Endothelial cell of umbilical vein (primary cell): ENCODE measurements around the gene FUT4. TPM values are rescaled to one million over a fixed set of nuclear protein-coding genes. Genes with fewer than 3 reads are reported as not detected.

Experiments used
- BruUV-seq: library from RNA; stranded (reverse); fragments of 400-500 nt; replicated peaks from 2 replicates; lab custom pipeline; 2021; lab: Mats Ljungman, UMichigan
- CTCF ChIA-PET: fragments of 300-600, 350-600 bp; sonication (Branson Sonifier 250); formaldehyde crosslinking; loops from one replicate; lab custom pipeline; 2021; ENCODE audit warnings: antibody characterized with exemption, inconsistent platforms; lab: Charles Lee
- POLR2A ChIA-PET: fragments of 300-600, 350-600 bp; sonication (Branson Sonifier 250); formaldehyde crosslinking; loops from one replicate; lab custom pipeline; 2021; ENCODE audit warnings: antibody characterized with exemption, inconsistent platforms; lab: Charles Lee
- DNase-seq: peaks from one replicate; pipeline ENCODE4 v3.0.0-alpha.2; 2011; ENCODE audit warnings: low read depth, low spot score
- FAIRE-seq: peaks from 2 replicates; lab custom pipeline; 2011; peaks lifted over from hg19 to GRCh38; lab: Jason Lieb, UNC
- H2AFZ ChIP-seq: 2 replicates; pipeline ENCODE4 v1.6.0; 2012; ENCODE audit warnings: low read depth, low read length, control low read depth, inconsistent platforms
- H3K27ac ChIP-seq: 2 replicates; pipeline ENCODE4 v1.5.1; 2011; ENCODE audit warnings: low read depth, mild to moderate bottlenecking, control low read depth, low read length, moderate library complexity; ENCODE audit not compliant: insufficient read depth
- H3K27me3 ChIP-seq, 2 experiments: 2 replicates each; pipeline versions ENCODE4 v1.6.0 to v1.6.1; 2011; ENCODE audit warnings: low read length in 2 of 2, mixed read lengths in 1 of 2; ENCODE audit not compliant: control insufficient read depth in 2 of 2, insufficient read depth in 2 of 2
- H3K36me3 ChIP-seq, 2 experiments: 2 replicates in 1 of 2; 3 replicates in 1 of 2; pipeline ENCODE4 v1.5.1; 2011; ENCODE audit warnings: low read length in 2 of 2, mild to moderate bottlenecking in 1 of 2, moderate library complexity in 1 of 2; ENCODE audit not compliant: control insufficient read depth in 2 of 2, insufficient read depth in 2 of 2; ENCODE audit errors: extremely low read depth in 1 of 2
- H3K4me1 ChIP-seq: 3 replicates; pipeline ENCODE4 v1.5.1; 2011; ENCODE audit warnings: mild to moderate bottlenecking, low read length; ENCODE audit not compliant: control insufficient read depth, insufficient read depth; ENCODE audit errors: extremely low read depth
- H3K4me2 ChIP-seq: 2 replicates; pipeline ENCODE4 v1.6.1; 2011; ENCODE audit warnings: low read length, control low read depth, mixed read lengths; ENCODE audit not compliant: insufficient read depth
- H3K4me3 ChIP-seq, 3 experiments: fragments of 200-600 bp in 1 of 3; sonication (generic), shearing (Covaris generic) in 1 of 3; replicated peaks in 1 of 3; 2 replicates each; pipeline ENCODE4 v1.5.1; 2011 to 2016; ENCODE audit warnings: control low read depth in 3 of 3, low read length in 3 of 3, mild to moderate bottlenecking in 2 of 3, inconsistent platforms in 1 of 3, low read depth in 1 of 3, moderate library complexity in 1 of 3; ENCODE audit not compliant: insufficient read depth in 1 of 3
- H3K79me2 ChIP-seq: 2 replicates; pipeline ENCODE4 v1.6.0; 2012; ENCODE audit warnings: low read length, inconsistent platforms; ENCODE audit not compliant: control insufficient read depth, insufficient read depth
- H3K9ac ChIP-seq: replicated peaks from 2 replicates; pipeline ENCODE3; 2011; ENCODE audit warnings: low read length, control low read depth; ENCODE audit not compliant: insufficient read depth; ENCODE audit errors: extremely low read depth
- H3K9me1 ChIP-seq: replicated peaks from 3 replicates; pipeline ENCODE4 v1.6.0; 2011; ENCODE audit warnings: mild to moderate bottlenecking, low read length; ENCODE audit not compliant: control insufficient read depth, insufficient read depth; ENCODE audit errors: extremely low read depth
- H3K9me3 ChIP-seq: replicated peaks from 2 replicates; pipeline ENCODE4 v1.5.1; 2012; ENCODE audit warnings: low read length, inconsistent platforms; ENCODE audit not compliant: control insufficient read depth, insufficient read depth
- H4K20me1 ChIP-seq: replicated peaks from 2 replicates; pipeline ENCODE3; 2011; ENCODE audit warnings: mild to moderate bottlenecking, low read length; ENCODE audit not compliant: control insufficient read depth, insufficient read depth; ENCODE audit errors: extremely low read depth
- EZH2 ChIP-seq: IDR thresholded peaks from 2 replicates; pipeline ENCODE4 v1.6.1; 2012; ENCODE audit warnings: borderline replicate concordance, low read depth, mild to moderate bottlenecking, moderate library complexity, low read length, inconsistent platforms; ENCODE audit not compliant: severe bottlenecking
- GATA2 ChIP-seq: IDR thresholded peaks from 2 replicates; pipeline ENCODE4 v1.7.0; 2011; ENCODE audit warnings: low read depth, mild to moderate bottlenecking, moderate library complexity, mixed read lengths, low read length; ENCODE audit not compliant: insufficient read length, insufficient read depth
- dilution Hi-C: fragments of 300-500 bp; cut with MboI; formaldehyde crosslinking; loops from one replicate; pipeline ENCODE4 v1.15.0; 2019; ENCODE audit warnings: low sequenced_read_pairs; ENCODE audit not compliant: extremely low pct_ligation_motif_present
- intact Hi-C: fragments of 100-400 bp; cut with micrococcal nuclease; formaldehyde crosslinking; loops from one replicate; pipeline ENCODE4 v1.10.0; 2022
- polyA plus RNA-seq, 4 experiments: library from polyadenylated mRNA; depleted of rRNA in 3 of 4; stranded (reverse) in 3 of 4; unstranded in 1 of 4; fragments of >200 nt; gene quantifications; 2 replicates each; pipeline versions ENCODE4 v1.2.1 to v1.2.3, GENCODE V29; 2011 to 2012; ENCODE audit warnings: missing spikeins in 1 of 4
- total RNA-seq: library from RNA; stranded (reverse); gene quantifications from 2 replicates; pipeline ENCODE4 v1.2.3, GENCODE V29; 2021
- TF ChIP-seq, protein P1 (sequence below), 2 donors: IDR thresholded peaks; 1 replicate in 1 of 2; 2 replicates in 1 of 2; pipeline ENCODE4 v1.5.1; 2011; ENCODE audit warnings: low read length in 2 of 2, mild to moderate bottlenecking in 2 of 2, moderate library complexity in 2 of 2, control low read depth in 1 of 2, inconsistent platforms in 1 of 2, low read depth in 1 of 2; ENCODE audit not compliant: insufficient read depth in 1 of 2; ENCODE audit errors: extremely low read depth in 1 of 2
- TF ChIP-seq, protein P2 (sequence below): IDR thresholded peaks from 2 replicates; pipeline ENCODE4 v1.6.1; 2011; ENCODE audit not compliant: insufficient read depth, insufficient read length

Gene FUT4
- total and polyA plus RNA-seq, 2 donors (not counting 3 experiments of a cell fraction or from before 2014, with no cell fraction given), result 2.4 to 5.3 TPM

DNA sequence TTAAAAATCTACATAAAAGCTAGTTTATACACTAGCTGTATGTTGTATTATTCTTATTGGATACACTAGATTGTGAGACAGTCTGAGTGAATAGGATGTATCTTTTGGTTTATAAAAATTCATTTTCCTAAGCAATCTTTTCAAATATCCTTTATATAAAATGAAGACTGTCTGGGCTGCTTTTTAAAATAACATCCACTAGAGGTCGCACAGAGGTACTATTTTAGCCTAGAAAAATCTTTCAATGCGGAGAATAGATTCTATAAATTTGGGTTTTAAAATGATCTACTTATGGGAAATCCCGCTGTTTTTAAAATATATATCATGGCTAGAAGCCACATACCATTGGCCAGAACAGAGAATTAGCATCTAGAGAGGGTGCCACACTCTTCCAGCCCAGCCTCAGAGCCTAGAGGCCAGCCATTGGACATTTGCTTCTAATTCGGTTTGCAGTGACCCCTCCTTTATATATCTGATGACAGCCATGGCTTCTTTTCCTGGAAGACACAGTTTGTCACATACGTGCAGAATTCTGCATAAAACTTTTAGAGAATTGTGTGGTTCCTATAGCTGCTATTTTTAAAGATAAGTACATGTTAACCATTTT lies 24.1 kb upstream of the FUT4 start:
- no peak for FAIRE-seq
- BruUV-seq, result no TSS peak
- Histone ChIP-seq H3K9me3 (no peaks in the 10 kb centered on the region), H3K36me3 (no peaks in the 10 kb centered on the region), H3K9me1 (no peaks in the 10 kb centered on the region), H3K9ac (no peak overlapping the region), H2AFZ (peak overlapping the region; percentile 63), H3K4me2 (no peak overlapping the region), H3K4me3 (no peak overlapping the region), H3K27ac (no peak overlapping the region), H4K20me1 (no peaks in the 10 kb centered on the region), H3K27me3 (peaks cover 12 to 13% of the 10 kb centered on the region in 2 experiments), H3K4me1 (no peaks in the 10 kb centered on the region), H3K79me2 (no peaks in the 10 kb centered on the region)
- intact Hi-C loops (loop anchor here (1.0 to 5.0 kb wide), 4 partner anchors 44 to 1908 kb away; no protein-coding TSS in a partner anchor), dilution Hi-C loops (no loop called here)
- ChIA-PET CTCF (interaction anchor here (0.8 to 6.3 kb wide), 12 partner anchors 12 to 624 kb away, joined by 3 to 52 read pairs (median 4); no protein-coding TSS in a partner anchor), POLR2A (no interaction called here)
- TF ChIP-seq, protein P1, sequence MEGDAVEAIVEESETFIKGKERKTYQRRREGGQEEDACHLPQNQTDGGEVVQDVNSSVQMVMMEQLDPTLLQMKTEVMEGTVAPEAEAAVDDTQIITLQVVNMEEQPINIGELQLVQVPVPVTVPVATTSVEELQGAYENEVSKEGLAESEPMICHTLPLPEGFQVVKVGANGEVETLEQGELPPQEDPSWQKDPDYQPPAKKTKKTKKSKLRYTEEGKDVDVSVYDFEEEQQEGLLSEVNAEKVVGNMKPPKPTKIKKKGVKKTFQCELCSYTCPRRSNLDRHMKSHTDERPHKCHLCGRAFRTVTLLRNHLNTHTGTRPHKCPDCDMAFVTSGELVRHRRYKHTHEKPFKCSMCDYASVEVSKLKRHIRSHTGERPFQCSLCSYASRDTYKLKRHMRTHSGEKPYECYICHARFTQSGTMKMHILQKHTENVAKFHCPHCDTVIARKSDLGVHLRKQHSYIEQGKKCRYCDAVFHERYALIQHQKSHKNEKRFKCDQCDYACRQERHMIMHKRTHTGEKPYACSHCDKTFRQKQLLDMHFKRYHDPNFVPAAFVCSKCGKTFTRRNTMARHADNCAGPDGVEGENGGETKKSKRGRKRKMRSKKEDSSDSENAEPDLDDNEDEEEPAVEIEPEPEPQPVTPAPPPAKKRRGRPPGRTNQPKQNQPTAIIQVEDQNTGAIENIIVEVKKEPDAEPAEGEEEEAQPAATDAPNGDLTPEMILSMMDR (IDR thresholded peaks at IDR 0.05; ENCODE audit: extremely low read depth in 1 of 2, insufficient read depth in 1 of 2, low read depth in 1 of 2, low read length in 2 of 2), result peak; percentile 30 to 40
- TF ChIP-seq GATA2, result no peak
- peak; percentile 38 for DNase-seq

DNA sequence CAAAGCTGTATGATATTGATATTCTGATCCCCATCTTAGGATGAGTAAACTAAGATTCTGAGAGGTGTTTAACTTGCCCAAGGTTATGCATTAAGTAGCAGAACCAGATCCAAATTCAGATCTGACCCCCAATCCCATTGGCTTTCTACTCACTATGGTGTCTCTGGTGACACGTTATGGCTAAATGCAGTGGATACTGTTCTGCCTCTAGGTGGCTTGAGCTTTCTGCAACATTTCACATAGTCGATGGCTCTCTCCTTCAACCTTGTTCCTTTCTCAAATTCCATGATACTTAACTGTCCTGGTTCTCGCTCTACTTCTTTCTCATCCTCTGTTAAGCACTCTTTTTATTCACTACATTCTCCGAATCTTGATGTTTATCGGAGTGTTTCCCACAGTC lies 22.0 kb upstream of the FUT4 start:
- Histone ChIP-seq H3K79me2 (no peaks in the 10 kb centered on the region), H3K9me3 (no peaks in the 10 kb centered on the region), H4K20me1 (no peaks in the 10 kb centered on the region), H3K9ac (no peak overlapping the region), H3K27ac (no peak overlapping the region), H3K4me2 (no peak overlapping the region), H3K36me3 (no peaks in the 10 kb centered on the region), H3K27me3 (peaks cover 1 to 7% of the 10 kb centered on the region in 2 experiments), H3K4me1 (no peaks in the 10 kb centered on the region), H3K9me1 (no peaks in the 10 kb centered on the region), H3K4me3 (no peak overlapping the region), H2AFZ (no peak overlapping the region)
- intact Hi-C loops (loop anchor here (1.0 to 5.0 kb wide), 2 partner anchors 376 to 1906 kb away; no protein-coding TSS in a partner anchor), dilution Hi-C loops (no loop called here)
- no TSS peak for BruUV-seq
- CTCF ChIA-PET, result interaction anchor here (0.7 to 2.1 kb wide), 18 partner anchors 9 to 1904 kb away, joined by 3 to 22 read pairs (median 4); partner anchors contain the start of genes C11orf97 and FUT4
- DNase-seq (no peak), FAIRE-seq (no peak)
- POLR2A ChIA-PET, result no interaction called here
- no peak for TF ChIP-seq GATA2
- TF ChIP-seq, protein P2, sequence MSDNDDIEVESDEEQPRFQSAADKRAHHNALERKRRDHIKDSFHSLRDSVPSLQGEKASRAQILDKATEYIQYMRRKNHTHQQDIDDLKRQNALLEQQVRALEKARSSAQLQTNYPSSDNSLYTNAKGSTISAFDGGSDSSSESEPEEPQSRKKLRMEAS, result no peak
- TF ChIP-seq, protein P1 (IDR thresholded peaks at IDR 0.05; ENCODE audit: extremely low read depth in 1 of 2, insufficient read depth in 1 of 2, low read depth in 1 of 2, low read length in 2 of 2), result peak; percentile 18 to 47
- no peak for TF ChIP-seq EZH2
